Retinal pigment epithelial cell (primary cell): Measurements from ENCODE around the gene ASXL1.
"Not testable (repeated sequence)": the region's sequence is repeated elsewhere in the genome, so short reads cannot be mapped to it uniquely, and the experiment has no call there.

ENCODE experiments used
- DNase-seq: peaks from one replicate; pipeline ENCODE4 v3.0.0-alpha.2; 2010; ENCODE audit warnings: low read depth
- H3K4me3 ChIP-seq: 2 replicates; pipeline ENCODE4 v1.5.1; 2011; ENCODE audit warnings: mild to moderate bottlenecking, low read length, control low read depth, moderate library complexity
- CTCF ChIP-seq: conservative IDR thresholded peaks from 2 replicates; pipeline ENCODE4 v1.5.1; 2011; ENCODE audit warnings: low read depth, low read length, control low read depth, inconsistent platforms

Gene ASXL1

GRCh38 chr20:32461836-32462600 lies 103.9 kb downstream of the ASXL1 start:
- TF ChIP-seq CTCF = no peak
- DNase-seq = no peak
- H3K4me3 ChIP-seq = no peak overlapping the region

GRCh38 chr20:32462900-32463641 lies 104.9 kb downstream of the ASXL1 start:
- no peak for DNase-seq
- TF ChIP-seq CTCF = peak; percentile 1
- no peak overlapping the region for H3K4me3 ChIP-seq

- DNase-seq = no peak
- H3K4me3 ChIP-seq = no peak overlapping the region
- no peak for TF ChIP-seq CTCF
These were observed 105.7 kb downstream of the ASXL1 start for GRCh38 chr20:32463642-32464400.

- TF ChIP-seq CTCF = no peak
- DNase-seq = no peak
- H3K4me3 ChIP-seq = no peak overlapping the region
These were observed 106.4 kb downstream of the ASXL1 start for GRCh38 chr20:32464401-32465091.

GRCh38 chr20:32465092-32465900 lies 107.2 kb downstream of the ASXL1 start:
- no peak overlapping the region for H3K4me3 ChIP-seq
- DNase-seq = peak; percentile 86
- no peak for TF ChIP-seq CTCF

- not testable (repeated sequence) for H3K4me3 ChIP-seq, DNase-seq
These were observed 108.0 kb downstream of the ASXL1 start for GRCh38 chr20:32465901-32466675.
